HepG2 (cell line): ENCODE results near the gene SUN5. TPM values are rescaled to one million over a fixed set of nuclear protein-coding genes. Genes with fewer than 3 reads are reported as not detected.

Experiments used
- ATAC-seq: fragments of 200-7000 bp; cut with Tn5 transposase; 3 replicates; pipeline ENCODE4 v1.9.1; 2020; ENCODE audit warnings: mild to moderate bottlenecking, moderate library complexity
- BruUV-seq: library from RNA; stranded (reverse); fragments of 400-500 nt; replicated peaks from 2 replicates; lab custom pipeline; 2021; lab: Mats Ljungman, UMichigan
- CTCF ChIA-PET: fragments of 300-600 bp; formaldehyde crosslinking; extraction: SDS; loops from one replicate; lab custom pipeline; 2021; ENCODE audit warnings: low total read pairs, inconsistent platforms, low intra/inter-chr PET ratio; lab: Yijun Ruan, JAX
- POLR2A ChIA-PET: fragments of 350-600 bp; sonication (Branson Sonifier 250); formaldehyde crosslinking; loops from one replicate; lab custom pipeline; 2020; ENCODE audit warnings: antibody characterized with exemption, inconsistent platforms; lab: Yijun Ruan, JAX
- DNase-seq: peaks from one replicate; pipeline ENCODE4 v3.0.0-alpha.2; 2015; ENCODE audit warnings: low spot score
- FAIRE-seq: peaks from 3 replicates; lab custom pipeline; 2011; peaks lifted over from hg19 to GRCh38; lab: Jason Lieb, UNC
- H2AFZ ChIP-seq: one replicate; pipeline ENCODE4 v1.6.1; 2011; ENCODE audit warnings: low read length, inconsistent platforms
- H3K27ac ChIP-seq: fragments of 300-600 bp; 3 replicates; pipeline ENCODE4 v1.8.0; 2011; ENCODE audit warnings: mixed run types, mild to moderate bottlenecking, mixed read lengths, low read length, inconsistent platforms; ENCODE audit not compliant: insufficient read depth; ENCODE audit errors: extremely low read length
- H3K27me3 ChIP-seq, 2 experiments: fragments of 200-600 bp in 1 of 2; 2 replicates in 1 of 2; 3 replicates in 1 of 2; pipeline versions ENCODE4 v1.6.0 to v1.8.0; 2011; ENCODE audit warnings: low read length in 2 of 2, mild to moderate bottlenecking in 2 of 2, moderate library complexity in 2 of 2, inconsistent platforms in 1 of 2; ENCODE audit not compliant: insufficient read depth in 2 of 2, control insufficient read depth in 1 of 2
- H3K36me3 ChIP-seq, 2 experiments: fragments of 200-600 bp in 1 of 2; replicated peaks in 1 of 2; 2 replicates in 1 of 2; 3 replicates in 1 of 2; pipeline versions ENCODE4 v1.5.1 to v1.8.0; 2011; ENCODE audit warnings: low read length in 2 of 2, inconsistent platforms in 1 of 2; ENCODE audit not compliant: insufficient read depth in 2 of 2, control insufficient read depth in 1 of 2
- H3K4me1 ChIP-seq: 2 replicates; pipeline ENCODE4 v1.5.1; 2012; ENCODE audit warnings: low read length, inconsistent platforms; ENCODE audit not compliant: insufficient read depth
- H3K4me2 ChIP-seq: 2 replicates; pipeline ENCODE4 v1.6.0; 2011; ENCODE audit warnings: low read depth, low read length, inconsistent platforms
- H3K4me3 ChIP-seq, 3 experiments: fragments of 200-600 bp in 1 of 3; sonication (generic), shearing (Covaris generic) in 1 of 3; replicated peaks in 1 of 3; 2 replicates each; pipeline ENCODE4 v1.5.1; 2011 to 2016; ENCODE audit warnings: low read length in 3 of 3, inconsistent platforms in 2 of 3, low read depth in 2 of 3, mild to moderate bottlenecking in 2 of 3, control low read depth in 1 of 3, mixed read lengths in 1 of 3; ENCODE audit not compliant: insufficient read depth in 1 of 3
- H3K79me2 ChIP-seq: one replicate; pipeline ENCODE4 v1.6.1; 2011; ENCODE audit warnings: low read length, inconsistent platforms; ENCODE audit not compliant: insufficient read depth
- H3K9ac ChIP-seq: 2 replicates; pipeline ENCODE4 v1.6.0; 2011; ENCODE audit warnings: mild to moderate bottlenecking, low read depth, low read length, inconsistent platforms; ENCODE audit not compliant: insufficient read depth
- H3K9me3 ChIP-seq: 2 replicates; pipeline ENCODE4 v1.5.1; 2012; ENCODE audit warnings: mild to moderate bottlenecking, low read length
- H4K20me1 ChIP-seq: 2 replicates; pipeline ENCODE4 v1.6.0; 2011; ENCODE audit warnings: inconsistent platforms, mild to moderate bottlenecking, low read length, moderate library complexity; ENCODE audit not compliant: insufficient read depth
- GTF2F1 ChIP-seq: fragments of 150-350 bp; IDR thresholded peaks from 2 replicates; pipeline ENCODE4 v1.6.1; 2014; ENCODE audit warnings: low read length
- IRX3 ChIP-seq: sonication (generic); formaldehyde crosslinking; IDR thresholded peaks from 2 replicates; pipeline ENCODE4 v1.8.1; 2023; ENCODE audit warnings: mild to moderate bottlenecking, low read depth, missing genetic modification reagents, borderline replicate concordance
- MTA3 ChIP-seq: sonication (generic); formaldehyde crosslinking; IDR thresholded peaks from 2 replicates; pipeline ENCODE4 v1.4.0; 2020; ENCODE audit warnings: missing genetic modification reagents
- PCBP2 ChIP-seq: fragments of 200-400 bp; formaldehyde crosslinking; optimal IDR thresholded peaks from 2 replicates; pipeline ENCODE3; 2018; ENCODE audit warnings: low read length, low read depth; ENCODE audit not compliant: poor library complexity, severe bottlenecking
- RAD51 ChIP-seq: fragments of 450-650 bp; IDR thresholded peaks from 2 replicates; pipeline ENCODE4 v1.6.1; 2016; ENCODE audit warnings: borderline replicate concordance
- SRSF4 ChIP-seq: fragments of 200-400 bp; formaldehyde crosslinking; IDR thresholded peaks from one replicate; pipeline ENCODE4 v1.6.1; 2018; ENCODE audit warnings: mild to moderate bottlenecking, low read depth, low read length, moderate library complexity; ENCODE audit not compliant: poor library complexity, severe bottlenecking
- TCF12 ChIP-seq, 2 experiments: fragments of 450-650 bp in 1 of 2; sonication (generic) in 1 of 2; formaldehyde crosslinking in 1 of 2; IDR thresholded peaks; 2 replicates each; pipeline versions ENCODE4 v1.6.1 to v1.8.0; 2017 to 2022; ENCODE audit warnings: antibody characterized with exemption in 1 of 2, mild to moderate bottlenecking in 1 of 2, missing genetic modification reagents in 1 of 2, moderate library complexity in 1 of 2
- ZC3H4 ChIP-seq: sonication (generic); formaldehyde crosslinking; IDR thresholded peaks from 2 replicates; pipeline ENCODE4 v1.4.0; 2020; ENCODE audit warnings: missing genetic modification reagents, borderline replicate concordance
- ZNF446 ChIP-seq: sonication (generic); formaldehyde crosslinking; IDR thresholded peaks from 2 replicates; pipeline ENCODE4 v1.5.0; 2020; ENCODE audit warnings: mild to moderate bottlenecking, missing genetic modification reagents
- ZNF724P ChIP-seq: sonication (generic); formaldehyde crosslinking; IDR thresholded peaks from 2 replicates; pipeline ENCODE4 v1.8.0; 2022; ENCODE audit warnings: missing genetic modification reagents, borderline replicate concordance
- ZNF747 ChIP-seq: sonication (generic); formaldehyde crosslinking; IDR thresholded peaks from 2 replicates; pipeline ENCODE4 v1.8.1; 2023; ENCODE audit warnings: missing genetic modification reagents, mild to moderate bottlenecking, borderline replicate concordance
- ZNF776 ChIP-seq: sonication (generic); formaldehyde crosslinking; IDR thresholded peaks from 2 replicates; pipeline ENCODE4 v1.4.0; 2020; ENCODE audit warnings: mild to moderate bottlenecking, missing genetic modification reagents
- ZNF850 ChIP-seq: sonication (generic); formaldehyde crosslinking; conservative IDR thresholded peaks from 2 replicates; pipeline ENCODE4 v1.9.0; 2021; ENCODE audit warnings: mild to moderate bottlenecking, missing genetic modification reagents
- ZSCAN29 ChIP-seq: sonication (generic); formaldehyde crosslinking; conservative IDR thresholded peaks from 2 replicates; pipeline ENCODE4 v1.4.0; 2020; ENCODE audit warnings: mild to moderate bottlenecking, missing genetic modification reagents
- WGBS: methylation state at CpG from one replicate; pipeline ENCODE4 v1.1.6; 2017; ENCODE audit warnings: low lambda C conversion rate; 5-methylcytosine and 5-hydroxymethylcytosine counted together
- in situ Hi-C: cut with HindIII; loops from 2 replicates; pipeline ENCODE4 v1.10.0; 2017; ENCODE audit warnings: low pct_unique_long_range_greater_than_20kb; ENCODE audit not compliant: extremely low pct_ligation_motif_present
- intact Hi-C: fragments of 100-400 bp; cut with micrococcal nuclease; formaldehyde crosslinking; loops from one replicate; pipeline ENCODE4 v1.10.0; 2022; ENCODE audit not compliant: unreplicated experiment
- polyA plus RNA-seq, 8 experiments: library from polyadenylated mRNA; depleted of rRNA in 3 of 8; stranded (reverse) in 7 of 8; unstranded in 1 of 8; fragments of >200 nt; fragmentation: Illumina TruSeq in 4 of 8; extraction: Trizol in 4 of 8; gene quantifications; 2 replicates each; pipeline versions ENCODE4 v1.2.1 to v1.2.3, GENCODE V29; 2011 to 2016; ENCODE audit warnings: low read depth in 4 of 8, missing spikeins in 1 of 8, mixed read lengths in 1 of 8; ENCODE audit not compliant: insufficient read depth in 1 of 8
- total RNA-seq, 5 experiments: library from RNA; depleted of rRNA; stranded (reverse); fragments of >200 nt; fragmentation: Illumina TruSeq; extraction: Trizol; gene quantifications; 2 replicates each; pipeline ENCODE4 v1.2.3, GENCODE V29; 2016; ENCODE audit warnings: low read depth in 1 of 5
- TF ChIP-seq, protein P1 (sequence below): sonication (generic); formaldehyde crosslinking; IDR thresholded peaks from 2 replicates; pipeline ENCODE4 v1.5.1; 2020; ENCODE audit warnings: missing genetic modification reagents, mild to moderate bottlenecking, borderline replicate concordance
- TF ChIP-seq, protein P2 (sequence below): sonication (generic); formaldehyde crosslinking; IDR thresholded peaks from 2 replicates; pipeline ENCODE4 v1.8.1; 2023; ENCODE audit warnings: mild to moderate bottlenecking, missing genetic modification reagents
- TF ChIP-seq, protein P3 (sequence below): sonication (generic); formaldehyde crosslinking; IDR thresholded peaks from 2 replicates; pipeline ENCODE4 v1.8.0; 2022; ENCODE audit warnings: low read depth, missing genetic modification reagents

Gene SUN5
- total and polyA plus RNA-seq, 2 of the 13 experiments (the other 11 are each of a cell fraction or from before 2014, with no cell fraction given) = not detected

DNA sequence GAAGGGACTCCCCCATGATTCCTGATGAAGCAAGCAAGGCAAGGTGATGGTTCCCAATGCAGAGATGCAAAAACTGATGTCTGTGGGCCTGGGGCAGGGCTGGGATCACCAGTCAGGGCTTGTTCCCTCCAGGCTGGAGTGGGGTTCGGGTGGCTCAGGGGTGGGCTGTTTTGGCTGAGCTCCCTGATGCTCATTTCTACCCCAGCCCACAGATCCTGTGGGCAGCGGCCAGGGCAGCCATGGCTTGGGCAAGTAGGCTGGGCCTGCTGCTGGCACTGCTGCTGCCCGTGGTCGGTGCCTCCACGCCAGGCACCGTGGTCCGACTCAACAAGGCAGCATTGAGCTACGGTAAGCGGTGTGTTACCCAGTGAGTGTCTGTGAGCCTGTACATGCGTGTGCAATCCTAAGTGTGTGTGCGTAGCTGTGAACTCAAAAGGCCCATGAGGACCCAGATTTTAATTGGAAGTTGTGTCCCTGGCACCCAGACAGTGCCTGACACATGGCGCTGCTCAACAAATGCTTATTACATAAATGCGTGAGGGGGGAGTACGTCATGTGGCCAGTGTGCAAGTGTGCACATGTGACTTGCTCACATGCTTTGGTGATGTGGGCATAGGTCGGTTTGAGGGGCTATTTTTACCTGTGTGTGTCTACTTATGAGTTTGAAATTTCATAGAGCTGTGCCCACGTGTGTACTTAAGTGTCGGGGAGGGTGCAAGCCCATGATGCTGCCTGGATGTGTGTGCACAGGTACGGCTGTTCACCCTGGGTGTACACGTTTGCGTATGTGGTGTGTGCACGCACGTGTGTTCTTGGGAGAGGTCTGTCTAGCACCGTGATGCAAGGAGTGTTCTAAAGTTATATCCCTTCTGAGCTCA is 4.3 kb upstream of the SUN5 start:
- Histone ChIP-seq H3K27ac (peak overlapping the region; percentile 90), H2AFZ (no peak overlapping the region), H3K79me2 (peaks cover 37% of the 10 kb centered on the region), H3K36me3 (peaks cover 23 to 36% of the 10 kb centered on the region in 2 experiments), H3K4me2 (peak overlapping the region; percentile 91), H3K9ac (peak overlapping the region; percentile 87), H3K27me3 (no peaks in the 10 kb centered on the region; a peak in 1 of 5 replicates), H3K9me3 (no peaks in the 10 kb centered on the region), H3K4me1 (peaks cover 94% of the 10 kb centered on the region), H4K20me1 (no peaks in the 10 kb centered on the region), H3K4me3 (peak overlapping the region; percentile 50 to 79 (median 68))
- WGBS = 59% methylated on average over 23 of the region's 23 CpGs
- ATAC-seq = no peak; the same call in 2 of the 3 replicates
- FAIRE-seq = no peak
- DNase-seq = peak; percentile 70
- CTCF ChIA-PET = no interaction called here
- in situ Hi-C loops (no loop called here), intact Hi-C loops (loop anchor here (2.0 to 10.0 kb wide), 3 partner anchors 14 to 214 kb away; no protein-coding TSS in a partner anchor)
- POLR2A ChIA-PET = interaction anchor here (1.1 to 2.8 kb wide), 3 partner anchors 9 to 34 kb away, joined by 3 to 16 read pairs (median 3); no protein-coding TSS in a partner anchor
- BruUV-seq = no TSS peak
- TF ChIP-seq RAD51 (peak; percentile 49; the same call in 1 of the 2 replicates), ZNF446 (CRISPR knock-in tag) (no peak; the same call in 1 of the 2 replicates), PCBP2 (no peak), ZNF850 (no peak), ZNF747 (CRISPR knock-in tag) (no peak), IRX3 (CRISPR knock-in tag) (no peak; the same call in 1 of the 2 replicates), GTF2F1 (no peak), ZSCAN29 (CRISPR knock-in tag) (no peak), ZNF724P (peak; percentile 46; the same call in 1 of the 2 replicates), SRSF4 (no peak), MTA3 (CRISPR knock-in tag) (no peak), TCF12 (IDR thresholded peaks at IDR 0.05) (no peak), TCF12 (CRISPR knock-in tag; IDR thresholded peaks at IDR 0.05) (peak; percentile 22; the same call in 1 of the 2 replicates), ZNF776 (CRISPR knock-in tag) (peak; percentile 70), ZC3H4 (CRISPR knock-in tag) (no peak; the same call in 1 of the 2 replicates)
- TF ChIP-seq, protein P1, sequence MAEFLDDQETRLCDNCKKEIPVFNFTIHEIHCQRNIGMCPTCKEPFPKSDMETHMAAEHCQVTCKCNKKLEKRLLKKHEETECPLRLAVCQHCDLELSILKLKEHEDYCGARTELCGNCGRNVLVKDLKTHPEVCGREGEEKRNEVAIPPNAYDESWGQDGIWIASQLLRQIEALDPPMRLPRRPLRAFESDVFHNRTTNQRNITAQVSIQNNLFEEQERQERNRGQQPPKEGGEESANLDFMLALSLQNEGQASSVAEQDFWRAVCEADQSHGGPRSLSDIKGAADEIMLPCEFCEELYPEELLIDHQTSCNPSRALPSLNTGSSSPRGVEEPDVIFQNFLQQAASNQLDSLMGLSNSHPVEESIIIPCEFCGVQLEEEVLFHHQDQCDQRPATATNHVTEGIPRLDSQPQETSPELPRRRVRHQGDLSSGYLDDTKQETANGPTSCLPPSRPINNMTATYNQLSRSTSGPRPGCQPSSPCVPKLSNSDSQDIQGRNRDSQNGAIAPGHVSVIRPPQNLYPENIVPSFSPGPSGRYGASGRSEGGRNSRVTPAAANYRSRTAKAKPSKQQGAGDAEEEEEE (CRISPR knock-in tag) = no peak
- TF ChIP-seq, protein P2, sequence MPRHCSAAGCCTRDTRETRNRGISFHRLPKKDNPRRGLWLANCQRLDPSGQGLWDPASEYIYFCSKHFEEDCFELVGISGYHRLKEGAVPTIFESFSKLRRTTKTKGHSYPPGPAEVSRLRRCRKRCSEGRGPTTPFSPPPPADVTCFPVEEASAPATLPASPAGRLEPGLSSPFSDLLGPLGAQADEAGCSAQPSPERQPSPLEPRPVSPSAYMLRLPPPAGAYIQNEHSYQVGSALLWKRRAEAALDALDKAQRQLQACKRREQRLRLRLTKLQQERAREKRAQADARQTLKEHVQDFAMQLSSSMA = peak; percentile 70; the same call in 1 of the 2 replicates
- TF ChIP-seq, protein P3, sequence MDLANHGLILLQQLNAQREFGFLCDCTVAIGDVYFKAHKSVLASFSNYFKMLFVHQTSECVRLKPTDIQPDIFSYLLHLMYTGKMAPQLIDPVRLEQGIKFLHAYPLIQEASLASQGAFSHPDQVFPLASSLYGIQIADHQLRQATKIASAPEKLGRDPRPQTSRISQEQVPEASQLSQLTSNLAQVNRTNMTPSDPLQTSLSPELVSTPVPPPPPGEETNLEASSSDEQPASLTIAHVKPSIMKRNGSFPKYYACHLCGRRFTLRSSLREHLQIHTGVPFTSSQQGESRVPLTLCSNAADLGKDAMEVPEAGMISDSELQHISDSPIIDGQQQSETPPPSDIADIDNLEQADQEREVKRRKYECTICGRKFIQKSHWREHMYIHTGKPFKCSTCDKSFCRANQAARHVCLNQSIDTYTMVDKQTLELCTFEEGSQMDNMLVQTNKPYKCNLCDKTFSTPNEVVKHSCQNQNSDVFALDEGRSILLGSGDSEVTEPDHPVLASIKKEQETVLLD = 0 out of 2 replicates have a peak, but pooled peaks have one; percentile 14
